Trophoblast cell (in vitro differentiated cells and primary cell): ENCODE data around the gene PCCB.

Experiments
- DNase-seq, 2 donors: peaks; one replicate each; pipeline ENCODE4 v3.0.0-alpha.2; 2016
- H2AFZ ChIP-seq: 2 replicates; pipeline ENCODE4 v1.6.1; 2013; ENCODE audit warnings: low read length, moderate library complexity, mild to moderate bottlenecking; ENCODE audit not compliant: insufficient read depth, poor library complexity
- H2AK5ac ChIP-seq: 2 replicates; pipeline ENCODE4 v1.6.1; 2013; ENCODE audit warnings: mild to moderate bottlenecking, low read length
- H2BK120ac ChIP-seq: 2 replicates; pipeline ENCODE4 v1.6.1; 2013; ENCODE audit warnings: low read length, mild to moderate bottlenecking, moderate library complexity; ENCODE audit not compliant: insufficient read depth, poor library complexity
- H2BK12ac ChIP-seq: 2 replicates; pipeline ENCODE4 v1.6.1; 2013; ENCODE audit warnings: mild to moderate bottlenecking, low read length, moderate library complexity
- H2BK5ac ChIP-seq: 2 replicates; pipeline ENCODE4 v1.6.1; 2013; ENCODE audit warnings: low read length, low read depth, moderate library complexity, mild to moderate bottlenecking; ENCODE audit not compliant: poor library complexity
- H3K14ac ChIP-seq: 2 replicates; pipeline ENCODE4 v1.6.1; 2013; ENCODE audit warnings: mild to moderate bottlenecking, low read length
- H3K18ac ChIP-seq: 2 replicates; pipeline ENCODE4 v1.6.1; 2013; ENCODE audit warnings: mild to moderate bottlenecking, low read length
- H3K23ac ChIP-seq: 2 replicates; pipeline ENCODE4 v1.6.1; 2013; ENCODE audit warnings: low read length
- H3K27ac ChIP-seq: 2 replicates; pipeline ENCODE4 v1.5.1; 2013; ENCODE audit warnings: low read depth, mild to moderate bottlenecking, inconsistent platforms, low read length, moderate library complexity
- H3K27me3 ChIP-seq: 2 replicates; pipeline ENCODE4 v1.6.1; 2013; ENCODE audit warnings: inconsistent platforms, mild to moderate bottlenecking, low read length, moderate library complexity; ENCODE audit not compliant: insufficient read depth
- H3K36me3 ChIP-seq, 2 experiments: 1 replicate in 1 of 2; 2 replicates in 1 of 2; pipeline ENCODE4 v1.6.1; 2013; ENCODE audit warnings: low read length in 2 of 2, mild to moderate bottlenecking in 2 of 2, moderate library complexity in 1 of 2; ENCODE audit not compliant: insufficient read depth in 2 of 2, control insufficient read depth in 1 of 2
- H3K4ac ChIP-seq: 2 replicates; pipeline ENCODE4 v1.6.1; 2013; ENCODE audit warnings: low read depth, mild to moderate bottlenecking, low read length, moderate library complexity
- H3K4me1 ChIP-seq, 2 experiments: 1 replicate in 1 of 2; 2 replicates in 1 of 2; pipeline ENCODE4 v1.6.1; 2013; ENCODE audit warnings: low read length in 2 of 2, mild to moderate bottlenecking in 2 of 2, moderate library complexity in 1 of 2; ENCODE audit not compliant: insufficient read depth in 2 of 2, control insufficient read depth in 1 of 2
- H3K4me2 ChIP-seq: 2 replicates; pipeline ENCODE4 v1.6.1; 2013; ENCODE audit warnings: inconsistent platforms, mild to moderate bottlenecking, low read length, moderate library complexity
- H3K4me3 ChIP-seq: 2 replicates; pipeline ENCODE4 v1.5.1; 2013; ENCODE audit warnings: mild to moderate bottlenecking, low read depth, low read length, inconsistent platforms
- H3K79me1 ChIP-seq: one replicate; pipeline ENCODE4 v1.6.1; 2013; ENCODE audit warnings: low read length
- H3K79me2 ChIP-seq: 2 replicates; pipeline ENCODE4 v1.6.1; 2013; ENCODE audit warnings: low read length, mild to moderate bottlenecking; ENCODE audit not compliant: control insufficient read depth, insufficient read depth, poor library complexity
- H3K9ac ChIP-seq: 2 replicates; pipeline ENCODE4 v1.6.1; 2013; ENCODE audit warnings: mild to moderate bottlenecking, low read length
- H3K9me3 ChIP-seq: 2 replicates; pipeline ENCODE4 v1.6.1; 2013; ENCODE audit warnings: low read depth, mild to moderate bottlenecking, control low read depth, inconsistent platforms, low read length; ENCODE audit not compliant: insufficient read depth
- H4K12ac ChIP-seq: 2 replicates; pipeline ENCODE4 v1.6.1; 2013; ENCODE audit warnings: low read depth, mild to moderate bottlenecking, low read length, moderate library complexity
- H4K8ac ChIP-seq: 2 replicates; pipeline ENCODE4 v1.6.1; 2013; ENCODE audit warnings: low read depth, mild to moderate bottlenecking, low read length, moderate library complexity
- H4K91ac ChIP-seq: one replicate; pipeline ENCODE4 v1.6.1; 2013; ENCODE audit warnings: low read depth, mild to moderate bottlenecking, low read length, moderate library complexity
- WGBS: extraction: QIAGEN DNeasy Blood & Tissue Kit; methylation state at CpG from one replicate; pipeline ENCODE4 v1.1.7; 2013; ENCODE audit warnings: missing lambda C conversion rate; ENCODE audit not compliant: insufficient read length, insufficient coverage; ENCODE audit errors: extremely low coverage; 5-methylcytosine and 5-hydroxymethylcytosine counted together

PCCB gene

DNA sequence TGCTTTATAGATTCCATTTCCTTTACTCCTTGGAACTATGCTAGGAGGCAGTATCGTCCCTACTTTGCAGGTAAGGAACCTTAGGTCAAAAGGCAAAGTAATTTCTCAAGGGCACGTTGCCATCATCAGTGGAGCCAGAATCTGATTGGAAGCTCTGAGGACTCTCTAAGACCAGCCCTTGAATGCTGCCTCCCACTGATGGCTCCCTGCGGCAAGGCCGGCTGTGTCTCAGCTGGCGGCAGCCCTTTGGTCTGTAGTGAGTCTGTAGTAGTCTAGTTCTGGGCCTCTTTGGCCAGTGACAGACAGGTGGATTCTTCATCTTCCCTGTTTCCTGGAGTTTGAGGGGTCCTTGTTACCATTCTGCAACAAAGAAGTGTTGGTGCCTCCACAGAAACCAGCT is 76.2 kb downstream of the PCCB start:
- Histone ChIP-seq H3K4ac (no peak overlapping the region), H3K4me3 (no peak overlapping the region), H4K12ac (no peak overlapping the region), H3K79me1 (no peaks in the 10 kb centered on the region), H2AK5ac (no peak overlapping the region), H2BK5ac (no peak overlapping the region), H3K9ac (no peak overlapping the region), H3K14ac (no peak overlapping the region), H3K23ac (no peak overlapping the region), H3K79me2 (no peaks in the 10 kb centered on the region), H3K4me2 (no peak overlapping the region), H3K9me3 (peaks cover 8% of the 10 kb centered on the region), H3K4me1 (no peaks in the 10 kb centered on the region), H2AFZ (no peak overlapping the region), H3K18ac (no peak overlapping the region), H2BK12ac (no peak overlapping the region), H4K8ac (no peak overlapping the region), H3K36me3 (peaks cover 2 to 11% of the 10 kb centered on the region in 2 experiments), H3K27ac (no peak overlapping the region), H4K91ac (no peak overlapping the region), H2BK120ac (no peak overlapping the region), H3K27me3 (no peaks in the 10 kb centered on the region)
- DNase-seq, result no peak
- no CpG with 5 or more reads among the region's 5 CpGs for WGBS

GRCh38 chr3:136327671-136328070 is 77.5 kb downstream of the PCCB start:
- no peak overlapping the region for H4K91ac ChIP-seq

DNA sequence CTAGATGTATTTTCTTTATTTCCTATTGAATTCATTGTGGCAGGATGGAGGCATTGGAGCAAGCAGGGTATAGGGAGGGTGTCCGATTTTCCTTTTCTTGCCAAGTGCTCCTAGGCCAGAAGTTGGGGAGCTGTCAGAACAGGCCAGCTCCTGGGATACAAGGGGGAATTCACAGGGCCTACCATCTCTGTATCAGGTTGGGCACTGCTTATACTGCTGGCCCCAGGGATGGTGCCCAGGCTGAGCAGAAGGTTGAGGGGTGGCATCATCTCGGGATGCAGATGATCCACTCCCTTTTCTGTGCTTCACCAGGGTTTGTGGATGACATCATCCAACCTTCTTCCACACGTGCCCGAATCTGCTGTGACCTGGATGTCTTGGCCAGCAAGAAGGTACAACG is 79.5 kb downstream of the PCCB start:
- H3K18ac ChIP-seq, result no peak overlapping the region
- no CpG with 5 or more reads among the region's 5 CpGs for WGBS
- no peak overlapping the region for H3K9ac ChIP-seq
- peaks cover 6% of the 10 kb centered on the region for H3K9me3 ChIP-seq
- no peak overlapping the region for H2BK5ac ChIP-seq
- no peak overlapping the region for H4K91ac ChIP-seq
- H3K4me3 ChIP-seq, result no peak overlapping the region
- no peak overlapping the region for H3K14ac ChIP-seq
- H3K36me3 ChIP-seq, result peaks cover 7 to 24% of the 10 kb centered on the region in 2 experiments
- no peak overlapping the region for H3K4me2 ChIP-seq
- H3K4me1 ChIP-seq, result no peaks in the 10 kb centered on the region
- no peak overlapping the region for H4K12ac ChIP-seq
- no peaks in the 10 kb centered on the region for H3K79me1 ChIP-seq
- no peak overlapping the region for H4K8ac ChIP-seq
- H3K79me2 ChIP-seq, result no peaks in the 10 kb centered on the region
- no peak overlapping the region for H3K27ac ChIP-seq
- no peak overlapping the region for H3K23ac ChIP-seq
- no peak overlapping the region for H2BK120ac ChIP-seq
- no peak overlapping the region for H2AFZ ChIP-seq
- no peak overlapping the region for H3K4ac ChIP-seq
- no peaks in the 10 kb centered on the region for H3K27me3 ChIP-seq
- H2AK5ac ChIP-seq, result no peak overlapping the region
- H2BK12ac ChIP-seq, result no peak overlapping the region
- no peak for DNase-seq

More at GRCh38 chr3:136327671-136328070, 77.5 kb downstream of the PCCB start:
- Histone ChIP-seq H2BK5ac (no peak overlapping the region), H3K23ac (no peak overlapping the region), H3K4me1 (no peaks in the 10 kb centered on the region), H3K9ac (no peak overlapping the region), H3K79me1 (no peaks in the 10 kb centered on the region), H3K27ac (no peak overlapping the region), H3K36me3 (peaks cover 2 to 11% of the 10 kb centered on the region in 2 experiments), H3K4ac (no peak overlapping the region), H4K12ac (no peak overlapping the region), H3K4me2 (no peak overlapping the region), H3K14ac (no peak overlapping the region), H3K27me3 (no peaks in the 10 kb centered on the region), H2BK12ac (no peak overlapping the region), H2BK120ac (no peak overlapping the region), H3K9me3 (peaks cover 6% of the 10 kb centered on the region), H4K8ac (no peak overlapping the region), H2AFZ (no peak overlapping the region), H3K79me2 (no peaks in the 10 kb centered on the region), H2AK5ac (no peak overlapping the region), H3K4me3 (no peak overlapping the region), H3K18ac (no peak overlapping the region)
- no CpG with 5 or more reads among the region's 5 CpGs for WGBS
- no peak for DNase-seq

DNA sequence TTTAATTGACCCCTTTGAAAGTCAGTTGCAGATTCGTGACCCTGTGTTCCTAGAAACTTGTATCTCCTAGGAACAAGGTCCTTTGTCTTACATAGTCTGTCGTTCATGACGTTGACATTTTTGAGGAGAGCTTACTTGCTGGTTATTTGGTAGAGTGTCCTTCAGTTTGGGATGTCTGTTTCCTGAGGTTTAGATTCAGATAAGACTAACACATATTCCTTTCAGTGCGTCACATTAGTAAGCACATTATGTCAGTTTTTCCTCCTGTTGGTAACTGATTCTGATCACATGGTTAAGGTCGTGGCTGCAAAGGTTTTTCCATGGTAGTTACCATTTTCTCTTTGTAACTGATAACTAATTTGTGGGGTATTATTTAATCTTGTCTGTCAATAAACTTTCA is 80.8 kb downstream of the PCCB start:
- Histone ChIP-seq H3K4me1 (no peaks in the 10 kb centered on the region), H3K9me3 (peaks cover 6% of the 10 kb centered on the region), H3K14ac (no peak overlapping the region), H3K4me2 (no peak overlapping the region), H2BK5ac (no peak overlapping the region), H4K8ac (no peak overlapping the region), H3K18ac (no peak overlapping the region), H3K36me3 (peaks cover 7 to 32% of the 10 kb centered on the region in 2 experiments), H3K27me3 (no peaks in the 10 kb centered on the region), H4K91ac (no peak overlapping the region), H3K79me1 (no peaks in the 10 kb centered on the region), H3K4ac (no peak overlapping the region), H3K27ac (no peak overlapping the region), H2BK12ac (no peak overlapping the region), H2AFZ (no peak overlapping the region), H3K23ac (no peak overlapping the region), H3K9ac (no peak overlapping the region), H3K79me2 (no peaks in the 10 kb centered on the region), H2BK120ac (no peak overlapping the region), H3K4me3 (no peak overlapping the region), H2AK5ac (no peak overlapping the region), H4K12ac (no peak overlapping the region)
- no CpG with 5 or more reads among the region's 5 CpGs for WGBS
- no peak for DNase-seq
